CD4-positive, alpha-beta T cell treated with Interleukin-15 for 1 hour (primary cell): Measurements from ENCODE around the gene RNF169.

Experiments used
- DNase-seq: peaks from one replicate; pipeline ENCODE4 v3.0.0-alpha.2; 2020

RNF169 gene

GRCh38 chr11:74770456-74770855 lies 21.8 kb downstream of the RNF169 start:
- DNase-seq: no peak

GRCh38 chr11:74771139-74771538 lies 22.5 kb downstream of the RNF169 start:
- no peak for DNase-seq

DNA sequence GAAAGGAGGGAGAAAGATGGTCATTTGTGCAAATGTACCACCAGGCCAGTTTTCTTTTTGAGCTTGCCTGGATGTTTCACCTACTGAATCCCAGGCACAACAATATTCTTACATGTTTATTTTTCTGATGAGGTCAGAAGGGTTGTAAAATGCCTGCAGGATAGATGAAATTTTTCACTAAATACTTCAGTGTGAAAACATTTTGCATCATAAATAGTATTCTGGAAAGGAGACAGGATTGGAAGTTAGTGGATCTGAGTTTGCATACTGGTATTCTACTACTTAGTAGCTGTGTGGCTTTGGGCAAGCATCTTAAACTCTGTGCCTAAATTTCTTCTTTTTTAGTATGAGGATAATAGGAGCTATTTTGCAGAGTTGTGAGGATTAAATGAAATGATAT lies 24.8 kb downstream of the RNF169 start:
- no peak for DNase-seq

DNA sequence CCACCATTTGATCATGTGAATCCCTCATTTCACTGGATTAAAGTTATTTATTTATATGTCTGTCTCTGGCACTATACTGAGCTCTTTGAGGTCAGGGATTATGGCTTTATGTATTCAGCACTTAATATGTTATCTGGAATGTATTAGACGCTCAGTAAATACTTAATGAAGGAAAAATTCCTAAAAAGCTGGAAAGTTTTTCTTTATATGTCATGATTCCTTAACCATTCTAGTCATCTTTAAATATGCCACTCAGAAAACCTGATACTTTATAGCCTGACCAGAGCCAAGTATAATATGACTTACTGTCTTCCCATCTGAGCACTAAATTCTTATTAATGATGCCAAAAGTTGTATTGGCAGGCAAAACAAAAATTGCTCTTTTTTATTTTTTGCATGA lies 27.1 kb downstream of the RNF169 start:
- no peak for DNase-seq

DNA sequence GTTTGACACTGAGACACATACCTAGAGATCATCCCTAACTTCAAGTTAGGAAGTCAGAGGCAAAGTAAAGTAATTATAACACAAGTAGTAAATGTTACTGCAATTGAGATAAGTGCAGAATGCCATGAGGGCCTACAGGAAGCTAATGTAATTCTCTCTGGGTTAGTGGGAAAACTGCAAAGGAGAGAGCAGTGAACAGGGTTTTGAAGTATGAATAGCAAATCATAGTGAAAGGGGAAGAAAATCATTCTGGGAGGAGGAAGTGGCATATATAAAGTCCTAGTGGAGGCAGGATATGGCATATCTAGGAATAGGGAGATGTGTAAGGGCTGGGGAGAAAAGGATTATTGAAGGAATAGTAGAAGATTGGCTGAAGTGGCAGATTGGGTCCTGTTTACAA lies 27.9 kb downstream of the RNF169 start:
- DNase-seq: no peak

DNA sequence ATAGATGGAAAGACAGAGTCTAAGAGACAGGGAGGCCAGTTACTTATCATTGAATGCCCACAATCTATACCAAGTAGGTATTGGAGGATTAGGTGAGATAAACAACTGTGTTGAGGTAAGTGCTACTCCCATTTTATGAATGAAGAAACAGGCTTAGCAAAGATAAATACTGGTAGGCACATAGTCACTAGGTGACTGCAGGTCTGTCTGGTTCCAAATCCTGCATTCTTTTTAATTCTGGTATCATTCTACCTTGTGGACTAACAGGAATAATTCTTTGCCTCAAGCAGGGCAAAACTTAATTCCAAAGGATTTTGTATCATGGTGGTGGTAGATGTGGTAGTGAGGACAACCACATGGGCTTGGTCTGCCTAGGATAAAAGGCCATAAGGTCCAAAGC lies 28.4 kb downstream of the RNF169 start:
- DNase-seq: no peak

GRCh38 chr11:74777877-74778276 lies 29.2 kb downstream of the RNF169 start:
- DNase-seq: no peak

DNA sequence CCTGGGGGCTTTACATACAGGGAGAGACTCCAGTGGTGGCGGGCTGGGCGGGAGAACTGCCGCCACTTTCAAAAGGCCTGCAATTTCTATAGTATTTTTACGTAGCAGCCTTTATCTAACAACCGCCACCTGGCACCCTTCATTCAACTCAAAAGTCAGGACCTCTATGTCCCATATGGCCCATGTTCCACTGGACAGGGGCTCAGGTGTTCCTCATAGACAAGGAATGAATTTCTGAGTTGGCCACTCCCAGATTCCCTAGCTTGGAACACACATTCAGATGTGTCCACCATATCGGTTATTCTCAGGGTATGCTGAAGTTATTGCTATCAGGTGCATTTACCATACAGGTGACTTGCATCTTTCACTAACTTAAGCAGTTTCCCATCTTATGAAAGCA lies 29.9 kb downstream of the RNF169 start:
- DNase-seq: no peak

GRCh38 chr11:74780248-74781005 lies 31.8 kb downstream of the RNF169 start:
- DNase-seq: no peak

DNA sequence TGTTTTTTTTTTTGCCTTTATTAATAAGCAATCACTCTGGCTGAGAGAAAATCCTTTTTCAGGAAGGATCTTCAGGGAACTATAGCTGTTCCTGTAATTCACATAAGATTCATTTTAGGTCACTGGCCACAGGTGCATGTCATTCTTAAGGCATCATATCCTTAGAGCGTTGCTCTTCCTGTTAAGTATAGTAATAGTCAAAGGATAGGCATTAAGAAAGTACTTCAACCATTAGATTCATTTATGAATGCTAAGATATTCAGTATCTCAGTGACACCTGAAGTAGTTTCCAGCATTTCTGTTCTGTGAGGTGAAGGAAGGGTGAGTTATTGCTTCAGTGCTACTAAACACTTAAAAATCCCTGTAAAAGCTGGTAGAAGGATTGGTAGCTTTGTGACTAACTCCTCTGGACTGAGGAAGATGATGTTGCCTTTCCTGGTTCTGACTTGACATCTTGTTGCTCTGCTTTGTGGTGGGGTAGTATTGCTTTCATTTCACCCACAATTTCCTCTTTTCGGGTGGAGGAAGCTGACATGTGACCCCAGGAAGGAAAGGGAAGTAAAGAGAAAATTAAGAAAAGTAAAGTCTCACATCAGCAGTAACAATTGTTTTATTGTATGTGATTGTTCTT lies 34.7 kb downstream of the RNF169 start:
- DNase-seq: peak; percentile 36

- no peak for DNase-seq
Measured at GRCh38 chr11:74784234-74784633, 35.6 kb downstream of the RNF169 start.

- DNase-seq: no peak
Measured at GRCh38 chr11:74784726-74785125, 36.1 kb downstream of the RNF169 start.

GRCh38 chr11:74786574-74786973 lies 37.9 kb downstream of the RNF169 start:
- no peak for DNase-seq

DNA sequence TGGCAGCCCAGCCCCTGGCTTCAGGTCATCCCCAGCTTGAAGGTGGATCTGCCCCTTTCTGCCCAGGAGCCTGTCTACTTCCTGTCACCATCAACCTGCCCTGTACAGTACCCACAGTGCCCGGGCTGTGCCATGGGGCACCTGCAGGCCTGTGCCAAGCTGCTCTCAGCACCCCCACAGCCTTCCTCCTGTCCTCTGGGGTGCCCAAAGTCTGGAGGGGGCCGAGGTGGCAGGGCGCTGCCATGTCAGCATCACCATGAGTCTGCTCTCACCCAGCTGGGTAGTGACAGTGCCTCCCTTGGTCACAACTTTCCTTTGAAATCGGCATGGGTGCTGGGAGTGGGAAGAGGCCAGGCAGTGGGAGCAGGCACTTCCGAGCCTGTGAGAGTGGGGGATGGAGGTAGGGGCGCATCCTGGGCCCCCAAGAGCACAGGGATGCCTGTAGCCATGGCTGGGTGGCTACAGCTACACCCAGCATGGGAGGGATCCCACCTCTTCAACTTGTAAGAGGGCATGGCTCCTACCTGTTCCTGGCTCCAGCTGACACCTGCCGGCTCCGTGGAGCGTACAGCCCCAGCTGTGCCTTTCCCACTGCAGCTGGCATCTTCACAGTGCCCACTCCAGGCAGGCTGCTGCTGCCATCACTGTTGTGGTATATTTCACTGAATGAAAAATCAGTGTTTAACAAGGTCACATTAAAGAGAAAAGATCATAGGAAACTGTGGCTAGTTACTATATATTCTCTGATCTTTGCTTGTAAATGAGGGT lies 42.9 kb downstream of the RNF169 start:
- DNase-seq: no peak

GRCh38 chr11:74806267-74806666 lies 57.6 kb downstream of the RNF169 start:
- no peak for DNase-seq

DNA sequence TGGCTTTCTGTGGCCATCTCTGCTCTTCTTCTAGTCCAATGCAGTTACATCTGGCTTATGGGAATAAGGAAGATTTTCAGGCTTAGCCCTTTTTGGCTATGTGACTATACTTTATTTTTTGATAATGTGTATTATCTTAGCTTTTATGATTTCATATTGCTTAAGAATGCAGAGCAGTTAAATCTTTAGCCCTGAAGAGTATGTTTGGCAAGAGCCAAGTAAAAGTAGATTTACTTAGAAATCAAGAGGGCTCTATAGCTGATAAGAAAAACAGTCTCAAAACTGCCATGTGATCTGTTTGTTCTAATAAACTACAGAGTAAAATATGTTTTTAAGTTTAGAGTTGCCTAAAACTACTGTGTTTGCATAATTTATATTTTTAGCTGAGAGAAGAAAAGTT lies 61.2 kb downstream of the RNF169 start:
- DNase-seq: no peak

DNA sequence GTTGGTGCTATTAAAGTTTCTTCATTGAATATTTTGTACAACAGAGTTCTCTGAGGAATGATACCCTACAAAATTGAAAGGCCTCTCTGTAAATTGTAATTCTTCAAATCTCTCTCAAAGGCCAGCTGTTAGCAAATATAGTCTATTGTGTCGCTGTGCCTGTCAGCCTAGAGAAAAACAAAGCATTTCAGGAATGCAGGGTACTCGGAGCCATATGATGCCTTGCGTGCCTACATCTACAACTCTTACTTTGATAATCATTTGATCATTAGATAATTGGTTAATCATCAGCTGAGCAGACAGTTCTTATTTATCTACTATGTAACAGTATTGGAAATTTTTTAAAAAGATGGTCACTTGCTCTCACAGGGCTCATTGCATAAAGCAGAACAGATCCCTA lies 67.3 kb downstream of the RNF169 start:
- DNase-seq: no peak

GRCh38 chr11:74816664-74817063 lies 68.0 kb downstream of the RNF169 start:
- no peak for DNase-seq

GRCh38 chr11:74818283-74818946 lies 69.8 kb downstream of the RNF169 start:
- DNase-seq: no peak

- no peak for DNase-seq
Measured at GRCh38 chr11:74819400-74819799, 70.8 kb downstream of the RNF169 start.

GRCh38 chr11:74820763-74821162 lies 72.1 kb downstream of the RNF169 start:
- DNase-seq: no peak

DNA sequence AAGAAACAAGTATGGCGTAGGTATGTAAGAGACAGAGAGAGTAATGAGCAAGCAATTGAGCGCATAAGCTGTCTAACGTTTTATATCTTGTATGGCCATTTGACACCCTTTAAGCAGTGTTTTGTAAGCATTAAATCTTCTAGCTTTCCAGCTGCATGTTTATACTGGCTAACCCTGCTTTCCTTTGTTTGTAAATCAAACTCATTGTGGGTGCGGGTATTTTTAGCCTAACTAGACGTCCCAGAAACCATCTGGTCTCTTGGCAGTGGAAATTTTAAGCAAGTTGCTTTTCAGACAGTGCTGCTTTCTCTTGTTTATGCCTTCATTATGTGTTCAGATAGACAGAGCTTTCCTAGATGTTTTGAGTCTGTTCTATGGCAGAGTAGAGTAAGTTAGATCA lies 73.5 kb downstream of the RNF169 start:
- DNase-seq: no peak

DNA sequence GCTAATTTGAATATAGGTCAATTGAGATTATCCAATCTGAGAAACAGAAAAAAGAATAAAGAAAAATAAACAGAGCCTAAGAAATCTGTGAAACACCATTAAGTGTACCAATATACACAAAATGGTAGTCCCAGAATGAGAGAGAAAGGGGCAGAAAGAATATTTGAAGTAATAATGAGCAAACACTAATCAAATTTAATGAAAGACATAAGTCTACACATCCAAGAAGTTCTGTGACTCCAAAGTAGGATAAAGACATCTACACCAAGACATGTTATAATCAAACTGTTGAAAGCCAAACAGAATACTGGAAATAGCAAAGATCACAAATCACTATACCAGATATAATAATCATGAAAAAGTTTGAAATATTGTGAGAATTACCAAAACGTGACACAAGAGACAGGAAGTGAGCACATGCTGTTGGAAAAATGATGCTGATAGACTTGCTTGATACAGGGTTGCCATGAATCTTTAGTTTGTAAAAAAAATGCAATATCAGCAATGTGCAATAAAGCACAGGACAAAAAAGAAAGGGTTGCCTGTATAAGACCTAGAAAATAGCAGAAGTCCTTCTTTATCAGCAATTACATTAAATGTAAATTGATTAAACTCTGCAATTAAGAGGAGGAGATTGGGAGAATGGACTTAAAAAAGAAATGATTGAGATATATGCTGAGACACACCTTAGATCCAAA lies 75.8 kb downstream of the RNF169 start:
- DNase-seq: no peak
